GM12878 (cell line): ENCODE measurements around the gene OR2L8. TPM values are rescaled to one million over a fixed set of nuclear protein-coding genes. Genes with fewer than 3 reads are reported as not detected.

ENCODE experiments used
- ATAC-seq: fragments of 200-7000 bp; cut with Tn5 transposase; 3 replicates; pipeline ENCODE4 v1.9.1; 2020; ENCODE audit warnings: mild to moderate bottlenecking, moderate library complexity
- BruUV-seq: library from RNA; stranded (reverse); fragments of 400-500 nt; replicated peaks from 2 replicates; lab custom pipeline; 2021; lab: Mats Ljungman, UMichigan
- CTCF ChIA-PET: fragments of 300-600 bp; sonication (Branson Sonifier 250); formaldehyde crosslinking; extraction: SDS; loops from one replicate; lab custom pipeline; 2021; ENCODE audit warnings: inconsistent platforms; lab: Yijun Ruan, JAX
- POLR2A ChIA-PET: fragments of 350-600 bp; formaldehyde crosslinking; extraction: SDS; loops from one replicate; lab custom pipeline; 2021; ENCODE audit warnings: inconsistent platforms; lab: Charles Lee
- RAD21 ChIA-PET: fragments of 300-600 bp; sonication (Branson Sonifier 250); formaldehyde crosslinking; loops from one replicate; lab custom pipeline; 2023; ENCODE audit warnings: antibody characterized with exemption; ENCODE audit not compliant: unreplicated experiment; lab: Charles Lee
- SMC1A ChIA-PET: fragments of 300-600 bp; sonication (Branson Sonifier 250); formaldehyde crosslinking; loops from one replicate; lab custom pipeline; 2023; ENCODE audit not compliant: unreplicated experiment, uncharacterized antibody; lab: Charles Lee
- DNase-seq: peaks from one replicate; pipeline ENCODE4 v3.0.0-alpha.2; 2011; ENCODE audit warnings: low read depth, low spot score
- FAIRE-seq: peaks from 3 replicates; lab custom pipeline; 2011; peaks lifted over from hg19 to GRCh38; lab: Jason Lieb, UNC
- H2AFZ ChIP-seq: 2 replicates; pipeline ENCODE4 v1.6.0; 2011; ENCODE audit warnings: low read depth, low read length, control low read depth; ENCODE audit not compliant: control insufficient read depth
- H3K27ac ChIP-seq: 2 replicates; pipeline ENCODE4 v1.5.1; 2011; ENCODE audit warnings: control low read depth; ENCODE audit not compliant: control insufficient read depth, insufficient read depth
- H3K27me3 ChIP-seq, 2 experiments: replicated peaks in 1 of 2; 2 replicates each; pipeline versions ENCODE4 v1.6.0 to v1.6.1; 2011; ENCODE audit warnings: low read length in 1 of 2; ENCODE audit not compliant: control insufficient read depth in 2 of 2, insufficient read depth in 2 of 2
- H3K36me3 ChIP-seq, 2 experiments: 2 replicates each; pipeline ENCODE4 v1.5.1; 2011; ENCODE audit warnings: low read length in 1 of 2; ENCODE audit not compliant: control insufficient read depth in 2 of 2, insufficient read depth in 2 of 2
- H3K4me1 ChIP-seq: 2 replicates; pipeline ENCODE4 v1.6.1; 2011; ENCODE audit warnings: mild to moderate bottlenecking, low read length, moderate library complexity, mixed read lengths; ENCODE audit not compliant: control insufficient read depth, insufficient read depth
- H3K4me2 ChIP-seq: 2 replicates; pipeline ENCODE4 v1.6.0; 2011; ENCODE audit warnings: control low read depth; ENCODE audit not compliant: control insufficient read depth, insufficient read depth
- H3K4me3 ChIP-seq: fragments of 200-600 bp; sonication (generic); 2 replicates; pipeline ENCODE4 v1.5.1; 2016
- H3K79me2 ChIP-seq: 2 replicates; pipeline ENCODE4 v1.6.0; 2011; ENCODE audit warnings: low read length; ENCODE audit not compliant: control insufficient read depth, insufficient read depth
- H3K9ac ChIP-seq: 2 replicates; pipeline ENCODE4 v1.8.0; 2011; ENCODE audit warnings: low read length, control low read depth, mixed read lengths; ENCODE audit not compliant: control insufficient read depth, insufficient read depth
- H3K9me3 ChIP-seq: replicated peaks from 3 replicates; pipeline ENCODE4 v1.5.1; 2011; ENCODE audit warnings: mild to moderate bottlenecking, low read length; ENCODE audit not compliant: control insufficient read depth, insufficient read depth
- H4K20me1 ChIP-seq: 2 replicates; pipeline ENCODE4 v1.6.0; 2011; ENCODE audit not compliant: control insufficient read depth, insufficient read depth
- EED ChIP-seq: sonication (generic); IDR thresholded peaks from 2 replicates; pipeline ENCODE4 v1.6.1; 2016; ENCODE audit warnings: antibody characterized with exemption, low read depth
- FOXM1 ChIP-seq: IDR thresholded peaks from 2 replicates; pipeline ENCODE4 v1.6.1; 2012; ENCODE audit warnings: low read depth, mild to moderate bottlenecking, inconsistent platforms, low read length, moderate library complexity
- HDGF ChIP-seq: fragments of 450-650 bp; IDR thresholded peaks from 2 replicates; pipeline ENCODE4 v1.6.1; 2016; ENCODE audit warnings: antibody characterized with exemption
- KDM1A ChIP-seq: fragments of 200-600 bp; sonication (generic); IDR thresholded peaks from 2 replicates; pipeline ENCODE4 v1.6.1; 2016; ENCODE audit warnings: borderline replicate concordance
- LARP7 ChIP-seq: fragments of 450-650 bp; IDR thresholded peaks from 2 replicates; pipeline ENCODE4 v1.6.1; 2017; ENCODE audit warnings: mild to moderate bottlenecking
- RB1 ChIP-seq: fragments of 450-650 bp; formaldehyde crosslinking; IDR thresholded peaks from 2 replicates; pipeline ENCODE4 v1.6.1; 2017; ENCODE audit warnings: mild to moderate bottlenecking, borderline replicate concordance
- WGBS: methylation state at CpG from one replicate; pipeline ENCODE4 v1.1.6; 2016; ENCODE audit warnings: low lambda C conversion rate; ENCODE audit not compliant: insufficient replicate concordance, insufficient coverage; ENCODE audit errors: missing lambda C conversion rate; 5-methylcytosine and 5-hydroxymethylcytosine counted together
- in situ Hi-C: fragments of 300-500 bp; cut with MboI; formaldehyde crosslinking; loops from 9 replicates; pipeline ENCODE4 v1.14.3; 2018; ENCODE audit warnings: mixed read lengths
- intact Hi-C: fragments of 100-400 bp; cut with micrococcal nuclease; formaldehyde crosslinking; loops from one replicate; pipeline ENCODE4 v1.14.2; 2022; ENCODE audit not compliant: unreplicated experiment
- polyA plus RNA-seq, 11 experiments: library from polyadenylated mRNA; depleted of rRNA in 4 of 11; unstranded in 6 of 11; stranded (reverse) in 5 of 11; fragments of >200 nt; fragmentation: Nextera tagmentation in 4 of 11; fragmentation: Illumina TruSeq in 1 of 11; extraction: Ambion mirVana in 4 of 11; extraction: Trizol in 1 of 11; gene quantifications; 1 replicate in 1 of 11; 2 replicates in 10 of 11; pipeline versions ENCODE4 v1.2.1 to v1.2.3, GENCODE V29; 2011 to 2016; ENCODE audit warnings: inconsistent platforms in 2 of 11, missing spikeins in 2 of 11, low read depth in 1 of 11
- total RNA-seq, 4 experiments: library from RNA; depleted of rRNA in 3 of 4; stranded (reverse); fragments of >200 nt in 3 of 4; fragmentation: Illumina TruSeq in 1 of 4; extraction: Trizol in 1 of 4; gene quantifications; 2 replicates each; pipeline versions ENCODE4 v1.2.1 to v1.2.3, GENCODE V29; 2013 to 2021
- TF ChIP-seq, protein P1 (sequence below): fragments of 450-650 bp; IDR thresholded peaks from 2 replicates; pipeline ENCODE4 v1.6.1; 2016; ENCODE audit warnings: mild to moderate bottlenecking, moderate library complexity, borderline replicate concordance
- TF ChIP-seq, protein P2 (sequence below): fragments of 450-650 bp; IDR thresholded peaks from 2 replicates; pipeline ENCODE4 v1.6.1; 2016; ENCODE audit warnings: mild to moderate bottlenecking
- TF ChIP-seq, protein P3 (sequence below): fragments of 450-650 bp; IDR thresholded peaks from 2 replicates; pipeline ENCODE4 v1.6.1; 2018; ENCODE audit warnings: mild to moderate bottlenecking, low read depth, moderate library complexity; ENCODE audit not compliant: partially characterized antibody

The OR2L8 gene
- total and polyA plus RNA-seq, 10 of the 15 experiments (the other 5 are each of a cell fraction or from before 2014, with no cell fraction given) = not detected

DNA sequence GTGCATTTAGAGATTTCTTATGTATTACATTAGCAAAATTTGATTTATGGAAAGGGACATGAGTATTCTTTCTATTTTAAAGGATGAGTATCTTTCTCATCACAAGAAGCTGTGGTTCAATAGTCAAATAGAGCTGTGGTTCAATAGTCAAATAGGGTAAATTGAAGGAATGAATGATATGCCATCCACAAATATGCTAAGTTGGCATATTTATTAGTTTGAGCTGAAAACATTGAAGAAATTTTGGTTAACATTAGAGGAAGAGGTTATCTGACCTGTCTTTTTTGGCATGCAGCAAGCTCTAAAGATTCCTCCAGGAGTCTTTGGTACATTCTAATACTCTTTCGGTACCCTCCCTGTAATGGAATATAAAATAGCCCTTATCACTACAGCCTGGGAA, 4.8 kb downstream of the OR2L8 start:
- H3K4me3 ChIP-seq = no peak overlapping the region
- H3K36me3 ChIP-seq = no peaks in the 10 kb centered on the region
- H3K9ac ChIP-seq = no peak overlapping the region
- 69% methylated on average over 1 of the region's 1 CpG for WGBS
- in situ Hi-C loops = no loop called here
- H3K27ac ChIP-seq = no peak overlapping the region
- H2AFZ ChIP-seq = no peak overlapping the region
- CTCF ChIA-PET = interaction anchor here (0.6 kb wide), 1 partner anchor 20 kb away, joined by 3 read pairs; no protein-coding TSS in a partner anchor
- TF ChIP-seq RB1 = no peak
- TF ChIP-seq HDGF = no peak
- TF ChIP-seq, protein P1, sequence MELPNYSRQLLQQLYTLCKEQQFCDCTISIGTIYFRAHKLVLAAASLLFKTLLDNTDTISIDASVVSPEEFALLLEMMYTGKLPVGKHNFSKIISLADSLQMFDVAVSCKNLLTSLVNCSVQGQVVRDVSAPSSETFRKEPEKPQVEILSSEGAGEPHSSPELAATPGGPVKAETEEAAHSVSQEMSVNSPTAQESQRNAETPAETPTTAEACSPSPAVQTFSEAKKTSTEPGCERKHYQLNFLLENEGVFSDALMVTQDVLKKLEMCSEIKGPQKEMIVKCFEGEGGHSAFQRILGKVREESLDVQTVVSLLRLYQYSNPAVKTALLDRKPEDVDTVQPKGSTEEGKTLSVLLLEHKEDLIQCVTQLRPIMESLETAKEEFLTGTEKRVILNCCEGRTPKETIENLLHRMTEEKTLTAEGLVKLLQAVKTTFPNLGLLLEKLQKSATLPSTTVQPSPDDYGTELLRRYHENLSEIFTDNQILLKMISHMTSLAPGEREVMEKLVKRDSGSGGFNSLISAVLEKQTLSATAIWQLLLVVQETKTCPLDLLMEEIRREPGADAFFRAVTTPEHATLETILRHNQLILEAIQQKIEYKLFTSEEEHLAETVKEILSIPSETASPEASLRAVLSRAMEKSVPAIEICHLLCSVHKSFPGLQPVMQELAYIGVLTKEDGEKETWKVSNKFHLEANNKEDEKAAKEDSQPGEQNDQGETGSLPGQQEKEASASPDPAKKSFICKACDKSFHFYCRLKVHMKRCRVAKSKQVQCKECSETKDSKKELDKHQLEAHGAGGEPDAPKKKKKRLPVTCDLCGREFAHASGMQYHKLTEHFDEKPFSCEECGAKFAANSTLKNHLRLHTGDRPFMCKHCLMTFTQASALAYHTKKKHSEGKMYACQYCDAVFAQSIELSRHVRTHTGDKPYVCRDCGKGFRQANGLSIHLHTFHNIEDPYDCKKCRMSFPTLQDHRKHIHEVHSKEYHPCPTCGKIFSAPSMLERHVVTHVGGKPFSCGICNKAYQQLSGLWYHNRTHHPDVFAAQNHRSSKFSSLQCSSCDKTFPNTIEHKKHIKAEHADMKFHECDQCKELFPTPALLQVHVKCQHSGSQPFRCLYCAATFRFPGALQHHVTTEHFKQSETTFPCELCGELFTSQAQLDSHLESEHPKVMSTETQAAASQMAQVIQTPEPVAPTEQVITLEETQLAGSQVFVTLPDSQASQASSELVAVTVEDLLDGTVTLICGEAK = no peak
- TF ChIP-seq FOXM1 = no peak
- TF ChIP-seq, protein P2, sequence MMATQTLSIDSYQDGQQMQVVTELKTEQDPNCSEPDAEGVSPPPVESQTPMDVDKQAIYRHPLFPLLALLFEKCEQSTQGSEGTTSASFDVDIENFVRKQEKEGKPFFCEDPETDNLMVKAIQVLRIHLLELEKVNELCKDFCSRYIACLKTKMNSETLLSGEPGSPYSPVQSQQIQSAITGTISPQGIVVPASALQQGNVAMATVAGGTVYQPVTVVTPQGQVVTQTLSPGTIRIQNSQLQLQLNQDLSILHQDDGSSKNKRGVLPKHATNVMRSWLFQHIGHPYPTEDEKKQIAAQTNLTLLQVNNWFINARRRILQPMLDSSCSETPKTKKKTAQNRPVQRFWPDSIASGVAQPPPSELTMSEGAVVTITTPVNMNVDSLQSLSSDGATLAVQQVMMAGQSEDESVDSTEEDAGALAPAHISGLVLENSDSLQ = no peak
- TF ChIP-seq, protein P3, sequence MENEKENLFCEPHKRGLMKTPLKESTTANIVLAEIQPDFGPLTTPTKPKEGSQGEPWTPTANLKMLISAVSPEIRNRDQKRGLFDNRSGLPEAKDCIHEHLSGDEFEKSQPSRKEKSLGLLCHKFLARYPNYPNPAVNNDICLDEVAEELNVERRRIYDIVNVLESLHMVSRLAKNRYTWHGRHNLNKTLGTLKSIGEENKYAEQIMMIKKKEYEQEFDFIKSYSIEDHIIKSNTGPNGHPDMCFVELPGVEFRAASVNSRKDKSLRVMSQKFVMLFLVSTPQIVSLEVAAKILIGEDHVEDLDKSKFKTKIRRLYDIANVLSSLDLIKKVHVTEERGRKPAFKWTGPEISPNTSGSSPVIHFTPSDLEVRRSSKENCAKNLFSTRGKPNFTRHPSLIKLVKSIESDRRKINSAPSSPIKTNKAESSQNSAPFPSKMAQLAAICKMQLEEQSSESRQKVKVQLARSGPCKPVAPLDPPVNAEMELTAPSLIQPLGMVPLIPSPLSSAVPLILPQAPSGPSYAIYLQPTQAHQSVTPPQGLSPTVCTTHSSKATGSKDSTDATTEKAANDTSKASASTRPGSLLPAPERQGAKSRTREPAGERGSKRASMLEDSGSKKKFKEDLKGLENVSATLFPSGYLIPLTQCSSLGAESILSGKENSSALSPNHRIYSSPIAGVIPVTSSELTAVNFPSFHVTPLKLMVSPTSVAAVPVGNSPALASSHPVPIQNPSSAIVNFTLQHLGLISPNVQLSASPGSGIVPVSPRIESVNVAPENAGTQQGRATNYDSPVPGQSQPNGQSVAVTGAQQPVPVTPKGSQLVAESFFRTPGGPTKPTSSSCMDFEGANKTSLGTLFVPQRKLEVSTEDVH = no peak
- no peak for TF ChIP-seq KDM1A
- no peak for TF ChIP-seq LARP7
- TF ChIP-seq EED = no peak
- TF ChIP-seq, all 136 proteins: peak for 0
- Histone ChIP-seq H3K4me2 (no peak overlapping the region), H3K79me2 (no peaks in the 10 kb centered on the region), H3K9me3 (no peaks in the 10 kb centered on the region), H3K27me3 (no peaks in the 10 kb centered on the region), H3K4me1 (no peaks in the 10 kb centered on the region), H4K20me1 (no peaks in the 10 kb centered on the region)
- no TSS peak for BruUV-seq
- intact Hi-C loops = no loop called here
- SMC1A ChIA-PET = no interaction called here
- ATAC-seq (no peak), DNase-seq (no peak), FAIRE-seq (no peak)
- POLR2A ChIA-PET = no interaction called here
- RAD21 ChIA-PET = no interaction called here
